LHCN-M2 (cell line): ENCODE measurements around the gene LTBP2. TPM values are rescaled to one million over a fixed set of nuclear protein-coding genes. Genes with fewer than 3 reads are reported as not detected.
A peak's percentile ranks its signal among the peaks of the same experiment; 100 is the strongest.

Experiments used
- DNase-seq: peaks from one replicate; pipeline ENCODE4 v3.0.0-alpha.2; 2012; ENCODE audit warnings: low read depth
- total RNA-seq: library from RNA; depleted of rRNA; stranded (reverse); fragments of >200 nt; gene quantifications from 2 replicates; pipeline ENCODE4 v1.2.3, GENCODE V29; 2014

LTBP2 gene
- total RNA-seq, 1 experiment from 2014 or later, result 151 TPM

DNA sequence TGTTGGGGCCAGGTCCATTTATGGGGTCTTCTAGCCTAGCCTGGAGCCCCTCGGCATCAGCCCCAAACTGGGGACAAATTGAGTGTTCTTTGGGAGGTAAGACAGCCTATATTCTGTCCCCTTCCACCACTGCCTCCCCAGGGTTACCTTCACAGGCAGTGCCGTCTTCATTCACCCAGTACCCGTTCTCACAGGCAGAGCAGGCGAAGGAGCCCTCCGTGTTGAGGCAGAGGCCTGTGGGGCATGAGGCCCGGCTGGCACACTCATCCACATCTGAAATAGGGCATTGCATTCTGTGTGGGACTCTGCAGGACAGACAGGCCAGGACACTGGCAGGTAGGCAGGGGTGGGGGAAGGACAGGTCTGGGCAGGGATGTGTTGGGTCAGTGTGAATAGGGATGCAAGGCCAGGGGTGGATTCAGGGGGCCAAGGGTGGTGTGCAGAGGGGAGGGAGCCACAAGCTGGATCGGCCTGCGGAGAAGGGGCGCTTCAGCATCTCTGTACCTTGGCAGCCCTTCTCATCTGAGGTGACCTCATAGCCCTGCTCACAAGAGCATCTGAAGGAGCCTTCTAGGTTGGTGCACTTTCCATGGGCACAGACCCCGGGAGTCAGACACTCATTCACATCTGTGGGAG, 102.3 kb downstream of the LTBP2 start:
- no peak for DNase-seq

GRCh38 chr14:74508844-74509428, 103.1 kb downstream of the LTBP2 start:
- DNase-seq, result no peak

DNA sequence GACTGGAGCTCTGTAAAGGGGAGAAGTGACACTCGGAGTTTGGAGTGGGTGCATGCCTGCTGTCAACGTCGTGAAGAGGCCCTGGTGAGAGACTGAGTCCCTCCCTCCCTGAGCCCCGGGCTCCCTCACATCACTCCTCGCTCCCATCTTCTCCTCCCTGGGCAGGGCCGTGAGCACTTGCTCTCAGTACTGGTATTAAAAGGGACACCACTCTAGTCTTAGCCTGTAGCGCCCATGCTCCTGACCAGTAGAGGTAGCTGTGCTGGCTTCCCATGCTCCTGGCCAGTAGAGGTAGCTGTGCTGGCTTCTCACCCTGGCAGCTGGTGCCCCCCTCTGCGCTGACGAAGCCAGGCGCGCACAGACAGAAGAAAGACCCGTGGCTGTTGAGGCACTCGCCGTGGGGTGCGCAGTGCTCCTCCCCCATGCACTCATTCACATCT, 103.7 kb downstream of the LTBP2 start:
- DNase-seq, result peak; percentile 10

DNA sequence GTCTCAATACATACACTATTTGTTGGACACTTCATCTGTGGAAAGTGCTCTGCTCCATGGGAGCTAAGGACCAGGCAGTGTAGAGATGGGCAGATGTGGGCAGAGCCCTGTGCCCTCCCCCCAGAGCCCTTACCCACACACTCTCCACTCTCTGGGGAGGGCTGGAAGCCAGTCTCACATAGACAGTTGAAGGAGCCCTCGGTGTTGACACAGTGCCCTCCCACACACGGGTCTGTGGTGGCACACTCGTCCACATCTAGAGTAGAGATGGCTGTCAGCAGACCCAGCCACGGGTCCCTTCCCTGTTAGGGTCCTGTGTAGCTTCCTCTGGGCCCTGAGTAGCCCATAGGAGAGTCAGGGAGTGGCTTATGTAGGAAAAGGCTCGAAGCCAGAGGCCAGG, 104.2 kb downstream of the LTBP2 start:
- no peak for DNase-seq

GRCh38 chr14:74507085-74507484, 105.0 kb downstream of the LTBP2 start:
- no peak for DNase-seq

- no peak for DNase-seq
These were observed 105.6 kb downstream of the LTBP2 start for GRCh38 chr14:74506411-74506851.

DNA sequence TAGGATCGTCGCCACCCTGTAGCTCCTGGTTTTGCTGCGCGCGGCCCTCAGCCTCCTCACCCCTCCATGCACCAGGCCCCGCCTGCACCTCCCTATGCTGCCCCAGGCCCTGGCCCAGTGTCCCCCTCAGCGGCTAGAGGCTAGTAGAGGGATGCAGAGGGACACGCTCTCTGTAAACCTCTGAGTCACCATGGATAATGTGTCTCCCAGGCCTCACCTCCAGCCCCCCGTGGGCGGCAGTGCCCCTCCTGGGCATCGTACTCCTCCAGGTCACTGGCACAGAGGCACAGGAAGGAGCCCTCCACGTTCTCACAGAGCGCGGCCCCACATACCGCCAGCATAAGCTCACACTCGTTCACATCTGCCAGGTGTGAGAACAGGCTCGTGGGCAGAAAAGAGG, 106.2 kb downstream of the LTBP2 start:
- no peak for DNase-seq

- no peak for DNase-seq
These were observed 106.9 kb downstream of the LTBP2 start for GRCh38 chr14:74504874-74505720.

DNA sequence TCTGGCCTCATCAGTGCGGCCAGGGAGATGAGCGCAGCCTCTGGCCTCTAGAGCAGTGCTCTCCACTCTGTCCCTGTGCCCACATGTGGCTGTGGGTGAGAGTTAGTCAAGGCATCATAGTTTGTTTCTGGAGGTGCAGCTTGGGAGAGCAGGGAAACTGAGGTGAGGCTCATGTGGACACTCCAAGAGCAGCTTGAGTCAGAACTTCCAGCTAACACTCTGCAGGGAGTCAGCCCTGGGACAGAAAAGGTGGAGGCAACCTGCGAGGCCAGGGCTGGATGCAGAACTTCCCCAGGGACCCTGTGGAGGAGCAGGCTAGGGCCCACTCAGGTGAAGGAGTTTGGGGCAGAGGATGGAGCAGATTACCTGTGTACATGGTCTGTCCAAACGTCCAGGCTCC, 107.6 kb downstream of the LTBP2 start:
- DNase-seq, result no peak

GRCh38 chr14:74503938-74504335, 108.1 kb downstream of the LTBP2 start:
- DNase-seq, result no peak

DNA sequence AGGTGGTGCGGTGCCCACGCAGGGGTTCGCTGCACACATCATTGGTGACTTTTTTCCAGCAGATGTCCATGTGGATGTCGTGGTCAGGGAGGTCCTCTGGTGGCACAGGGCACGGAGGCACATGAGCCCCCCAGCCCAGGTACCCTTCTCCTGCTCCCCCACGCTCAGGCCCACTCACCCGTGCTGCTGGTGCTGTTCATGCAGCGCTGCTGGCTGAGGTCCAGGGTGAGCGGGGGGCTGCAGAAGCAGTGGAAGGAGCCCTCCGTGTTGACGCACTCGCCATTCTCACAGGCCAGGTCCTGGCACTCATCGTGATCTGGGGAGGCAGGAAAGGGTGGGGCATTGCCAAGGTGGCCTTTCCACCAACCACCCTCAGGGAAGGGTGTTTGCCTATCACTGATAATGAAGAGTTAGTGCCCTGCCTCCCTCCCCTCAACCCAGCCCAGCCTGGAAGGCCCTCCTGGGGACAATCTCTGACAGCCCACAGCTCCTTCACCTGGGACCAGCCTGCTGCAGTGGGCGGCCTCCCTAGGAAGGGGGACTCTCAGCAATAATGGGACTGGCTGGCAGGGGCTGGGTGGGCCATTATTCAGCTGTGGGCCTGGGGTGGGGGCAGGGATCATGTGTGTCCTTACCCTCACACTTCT, 108.6 kb downstream of the LTBP2 start:
- DNase-seq, result no peak

- DNase-seq, result peak; percentile 19
These were observed 109.6 kb downstream of the LTBP2 start for GRCh38 chr14:74502236-74503019.

DNA sequence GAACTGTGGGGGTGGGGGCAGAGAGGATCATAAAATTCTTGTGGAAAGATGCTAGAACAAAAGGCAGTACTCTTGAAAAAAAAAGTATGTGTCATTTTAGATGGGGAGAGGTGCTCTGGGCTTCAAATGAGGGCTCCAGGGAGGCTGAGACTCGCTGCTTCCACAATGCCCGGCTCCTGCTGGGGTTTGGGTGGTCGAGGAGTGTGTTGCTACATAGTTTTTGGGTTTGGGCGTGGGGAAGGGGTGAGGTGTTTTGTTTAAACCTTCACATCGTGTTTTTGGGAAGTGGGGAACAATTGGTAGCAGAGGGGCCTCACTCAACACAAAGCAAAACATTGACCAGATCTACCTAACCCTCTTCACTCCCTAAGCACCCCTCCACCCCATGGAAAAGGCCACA, 110.3 kb downstream of the LTBP2 start:
- DNase-seq, result no peak

GRCh38 chr14:74501135-74501614, 110.9 kb downstream of the LTBP2 start:
- DNase-seq, result peak; percentile 37

- DNase-seq, result no peak
These were observed 111.5 kb downstream of the LTBP2 start for GRCh38 chr14:74500417-74501134.

DNA sequence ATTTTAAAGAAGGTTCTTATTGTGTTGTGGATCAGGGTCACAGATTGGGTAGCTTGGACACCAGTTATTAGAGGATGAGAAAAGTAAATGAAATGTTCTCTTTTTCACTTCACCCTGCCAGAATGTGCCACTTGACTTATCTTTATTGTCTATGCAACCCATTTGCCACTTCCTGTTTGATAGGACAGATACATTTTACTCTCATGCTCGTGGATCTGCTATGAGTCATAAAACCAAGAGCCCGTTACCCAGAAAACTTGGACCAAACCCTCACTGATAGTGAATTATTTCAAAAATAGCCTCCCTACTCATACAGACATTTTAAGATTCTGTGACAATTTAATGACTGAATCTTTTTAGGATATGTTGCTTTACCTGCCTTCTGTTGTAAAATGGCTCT, 116.7 kb downstream of the LTBP2 start:
- DNase-seq, result peak; percentile 25

DNA sequence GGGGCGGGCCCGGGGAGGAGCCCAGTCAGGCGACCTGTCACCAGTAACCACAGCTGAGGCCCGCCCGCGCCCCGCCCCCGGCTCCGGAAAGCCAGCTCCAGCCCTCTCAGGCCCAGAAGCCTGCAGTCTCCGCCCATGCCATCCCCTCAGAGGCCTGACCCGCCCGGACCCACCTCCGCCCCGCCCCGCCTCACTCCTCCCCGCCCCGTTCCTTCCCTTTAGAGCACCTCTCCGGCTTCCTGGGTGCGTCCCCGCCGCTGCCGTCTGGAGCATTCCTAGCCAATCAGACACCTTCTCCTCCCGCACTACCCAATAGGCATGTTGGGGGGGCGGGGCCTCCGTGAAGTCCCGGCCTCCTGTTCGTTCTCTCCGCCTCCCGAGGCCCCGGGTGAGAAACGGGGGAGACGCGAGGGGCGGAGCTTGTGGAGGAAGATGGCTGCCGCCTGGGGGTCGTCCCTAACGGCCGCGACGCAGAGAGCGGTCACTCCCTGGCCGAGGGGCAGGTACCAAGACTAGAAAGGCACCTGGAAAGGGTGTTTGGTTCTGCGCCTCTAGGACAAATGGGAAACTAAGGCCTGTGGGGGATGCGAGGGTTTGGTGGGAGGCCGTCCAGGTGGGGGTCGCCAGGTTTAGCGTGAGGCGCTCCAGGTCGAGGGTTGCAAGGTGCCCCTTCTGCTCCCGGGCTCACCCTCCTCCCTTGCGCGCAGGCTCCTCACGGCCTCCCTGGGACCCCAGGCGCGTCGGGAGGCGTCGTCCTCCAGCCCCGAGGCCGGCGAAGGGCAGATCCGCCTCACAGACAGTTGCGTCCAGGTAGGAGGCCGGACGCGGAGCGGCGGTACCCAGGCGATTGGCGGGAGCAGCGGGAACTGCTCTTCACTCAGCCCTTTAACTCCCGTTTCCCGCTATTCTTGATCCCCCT, 118.4 kb downstream of the LTBP2 start, which contains the start of gene ISCA2:
Gene ISCA2, plus strand, starts transcription at position 423 of the 919 bp plus-strand sequence. Its CDS starts 10 bp downstream, at position 433.
- DNase-seq, result peak; percentile 99

DNA sequence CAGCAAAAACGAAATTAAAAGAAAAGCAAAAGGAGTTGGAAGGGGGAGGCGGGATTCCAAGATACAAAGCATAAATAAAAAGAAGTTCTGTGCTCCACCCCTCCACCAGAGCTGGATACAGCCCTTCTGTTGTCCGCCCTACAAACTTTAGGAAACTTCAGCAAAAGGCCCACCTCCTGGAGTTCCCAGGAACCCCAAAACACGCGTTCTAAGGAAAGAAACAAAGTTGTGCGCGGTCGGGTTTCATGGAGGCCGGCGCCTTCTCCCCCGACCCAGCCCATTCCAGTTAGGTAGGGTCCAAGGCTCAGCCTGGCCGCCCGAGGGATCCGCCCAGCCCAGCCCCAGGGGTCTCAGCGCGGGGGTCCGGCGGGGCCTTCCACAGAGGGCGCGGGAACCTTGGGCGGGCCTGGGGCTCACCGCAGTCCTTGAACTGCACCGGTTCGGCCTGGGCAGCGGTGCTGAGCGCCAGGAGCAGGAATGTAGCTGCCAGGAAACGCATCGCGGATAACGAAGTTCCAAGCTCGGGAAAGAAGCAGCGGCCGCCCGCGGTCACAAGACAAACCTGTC, 119.2 kb downstream of the LTBP2 start, which contains the start of gene NPC2:
Gene NPC2, minus strand, starts transcription at position 530 of the 567 bp plus-strand sequence. Its CDS starts 31 bp downstream, at position 499.
- no peak for DNase-seq
